ENCODE measurements around the gene CNN3.

Gene CNN3

DNA sequence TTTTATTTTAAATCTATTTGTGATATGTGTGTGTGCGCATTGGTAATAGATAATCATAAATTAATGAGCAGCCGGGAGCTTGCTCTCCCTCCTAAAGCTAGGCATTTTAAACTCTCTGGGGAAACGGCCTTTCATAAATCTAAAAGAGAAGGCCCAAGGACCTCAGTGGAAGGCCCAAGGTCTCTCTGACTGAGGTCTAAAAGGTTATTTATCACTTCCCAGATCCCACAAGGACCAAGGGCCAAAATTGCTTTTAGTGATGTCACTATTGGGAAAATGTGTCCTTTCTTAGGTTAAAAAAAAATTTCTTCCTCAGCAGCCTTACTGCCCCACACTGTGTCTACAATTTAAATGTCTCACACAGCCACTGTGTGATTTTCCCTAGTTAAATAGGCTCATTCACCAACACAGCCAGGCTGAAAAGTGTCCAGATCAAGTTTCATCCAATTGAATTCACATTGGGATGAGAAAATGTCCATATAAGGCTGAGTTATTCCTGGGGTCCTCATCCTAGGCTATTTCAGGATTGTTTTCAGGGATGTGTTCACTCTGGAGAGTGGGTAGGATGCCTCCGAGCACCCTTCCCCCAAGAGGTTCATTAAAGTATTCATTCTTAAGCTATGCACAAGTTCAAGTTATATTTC, 60.6 kb downstream of the CNN3 start:
- H3K36me3 Mint-ChIP-seq (ENCODE audit: insufficient read depth) = no peaks in the 10 kb centered on the region
- no peaks in the 10 kb centered on the region for H3K27me3 Mint-ChIP-seq
- no peak overlapping the region for H3K27ac Mint-ChIP-seq (ENCODE audit: low read depth)
- no peak overlapping the region for H3K4me3 Mint-ChIP-seq
- no peaks in the 10 kb centered on the region for H3K4me1 Mint-ChIP-seq
- DNase-seq (ENCODE audit: low spot score in 2 of 2) (no peak), ATAC-seq (replicated peaks; ENCODE audit: extremely low read depth, poor library complexity, severe bottlenecking) (no peak)
- H3K9me3 Mint-ChIP-seq = no peaks in the 10 kb centered on the region

DNA sequence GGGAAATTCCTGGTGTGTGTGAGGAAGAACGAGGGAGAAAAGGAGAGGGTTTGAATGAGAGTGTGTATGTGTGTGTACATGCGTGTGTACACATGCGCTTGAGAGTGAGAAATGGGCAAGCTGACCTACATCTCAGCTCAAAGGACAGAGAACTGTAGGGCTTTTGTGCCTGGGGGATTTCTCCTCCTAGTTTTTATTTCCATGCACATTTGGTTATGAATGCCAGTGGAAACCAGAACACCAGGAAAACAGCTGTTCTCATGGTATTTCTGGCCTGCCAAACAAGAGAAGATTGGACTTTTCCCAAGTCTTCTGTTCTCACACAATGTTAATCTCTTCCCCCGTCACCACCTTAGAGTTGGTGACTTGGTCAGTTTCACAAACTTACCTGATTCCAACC, 61.5 kb downstream of the CNN3 start:
- Mint-ChIP-seq H3K27me3 (peaks cover 8% of the 10 kb centered on the region), H3K4me3 (no peak overlapping the region), H3K4me1 (no peaks in the 10 kb centered on the region), H3K9me3 (no peaks in the 10 kb centered on the region), H3K27ac (ENCODE audit: low read depth) (no peak overlapping the region), H3K36me3 (ENCODE audit: insufficient read depth) (no peaks in the 10 kb centered on the region)
- DNase-seq (ENCODE audit: low spot score in 2 of 2) = no peak
- ATAC-seq (replicated peaks; ENCODE audit: extremely low read depth, poor library complexity, severe bottlenecking) = no peak

DNA sequence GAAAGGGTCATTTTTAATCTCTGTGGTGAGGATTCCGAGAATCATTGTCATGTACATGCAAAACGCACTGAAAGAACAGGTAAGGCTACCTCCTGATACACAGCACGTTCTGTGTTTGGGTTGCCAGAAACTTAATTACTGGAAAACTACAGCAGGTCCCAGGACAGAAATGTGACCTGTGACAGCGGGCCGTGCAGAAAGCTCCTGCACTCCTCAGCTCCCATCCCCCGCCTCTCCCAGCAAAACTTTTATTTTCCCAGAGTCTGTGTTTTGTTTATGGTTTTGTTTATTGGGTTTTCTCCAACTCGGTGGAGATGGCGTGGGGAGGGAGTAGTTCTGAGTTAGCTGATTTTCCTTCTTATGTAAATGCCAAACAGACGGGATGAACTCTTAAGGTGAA, 62.1 kb downstream of the CNN3 start:
- Mint-ChIP-seq H3K27me3 (peaks cover 14% of the 10 kb centered on the region), H3K27ac (ENCODE audit: low read depth) (no peak overlapping the region), H3K36me3 (ENCODE audit: insufficient read depth) (no peaks in the 10 kb centered on the region), H3K4me1 (no peaks in the 10 kb centered on the region), H3K9me3 (no peaks in the 10 kb centered on the region), H3K4me3 (no peak overlapping the region)
- no peak for DNase-seq (ENCODE audit: low spot score in 2 of 2)
- ATAC-seq (replicated peaks; ENCODE audit: extremely low read depth, poor library complexity, severe bottlenecking) = no peak

DNA sequence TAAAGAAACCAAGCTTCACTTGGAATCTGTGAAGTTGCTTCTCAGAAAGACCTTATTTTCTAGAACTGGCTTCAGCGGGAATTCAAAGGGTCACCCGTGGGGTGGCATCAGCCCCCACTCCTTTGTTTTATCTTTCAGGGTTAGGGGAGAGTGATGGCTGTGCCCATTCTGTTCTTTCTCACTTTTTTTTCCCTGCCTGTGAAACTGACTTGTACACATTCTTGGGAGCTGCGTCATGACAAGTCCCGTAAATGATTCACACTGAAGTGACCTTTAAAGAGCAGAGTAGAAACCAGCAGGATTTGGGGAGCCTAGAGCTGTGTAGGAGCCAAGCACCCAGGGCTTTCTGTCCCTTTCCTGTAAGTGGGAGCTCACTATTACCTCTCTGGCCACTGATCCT, 63.0 kb downstream of the CNN3 start:
- Mint-ChIP-seq H3K27ac (ENCODE audit: low read depth) (no peak overlapping the region), H3K4me3 (no peak overlapping the region), H3K27me3 (peaks cover 23% of the 10 kb centered on the region), H3K4me1 (no peaks in the 10 kb centered on the region), H3K9me3 (no peaks in the 10 kb centered on the region), H3K36me3 (ENCODE audit: insufficient read depth) (no peaks in the 10 kb centered on the region)
- ATAC-seq (replicated peaks; ENCODE audit: extremely low read depth, poor library complexity, severe bottlenecking) (no peak), DNase-seq (ENCODE audit: low spot score in 2 of 2) (no peak)

DNA sequence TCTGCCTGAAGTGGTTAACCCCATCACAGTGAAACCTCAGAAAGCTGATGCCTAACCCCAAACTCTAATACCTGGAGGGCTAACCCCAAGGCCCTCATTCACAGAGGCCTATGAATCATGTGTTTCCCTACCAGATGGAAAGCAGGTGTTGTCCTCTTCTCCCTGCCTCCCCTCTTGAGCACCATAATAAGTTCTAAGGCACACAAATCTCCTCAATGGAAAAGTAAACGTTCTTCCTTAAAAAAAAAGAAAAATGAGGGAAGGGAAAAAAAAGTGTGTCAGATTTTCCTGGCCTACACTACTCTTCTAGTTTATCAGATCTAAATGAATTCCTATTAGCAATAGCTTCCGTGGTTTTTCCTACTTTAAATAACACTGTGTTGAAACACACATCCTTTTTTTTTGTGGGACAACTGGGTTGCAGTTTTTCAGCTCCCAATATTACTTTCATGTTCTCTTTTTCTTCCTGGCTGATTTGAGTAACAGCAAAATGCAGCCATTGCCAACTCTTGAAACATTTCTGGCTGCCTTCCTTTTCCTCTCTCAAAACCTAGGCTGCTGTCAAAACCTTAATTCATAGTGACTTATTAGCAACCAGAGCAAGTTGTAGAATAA, 63.5 kb downstream of the CNN3 start:
- peaks cover 28% of the 10 kb centered on the region for H3K27me3 Mint-ChIP-seq
- no peak for ATAC-seq (replicated peaks; ENCODE audit: extremely low read depth, poor library complexity, severe bottlenecking)
- DNase-seq (ENCODE audit: low spot score in 2 of 2) = no peak

DNA sequence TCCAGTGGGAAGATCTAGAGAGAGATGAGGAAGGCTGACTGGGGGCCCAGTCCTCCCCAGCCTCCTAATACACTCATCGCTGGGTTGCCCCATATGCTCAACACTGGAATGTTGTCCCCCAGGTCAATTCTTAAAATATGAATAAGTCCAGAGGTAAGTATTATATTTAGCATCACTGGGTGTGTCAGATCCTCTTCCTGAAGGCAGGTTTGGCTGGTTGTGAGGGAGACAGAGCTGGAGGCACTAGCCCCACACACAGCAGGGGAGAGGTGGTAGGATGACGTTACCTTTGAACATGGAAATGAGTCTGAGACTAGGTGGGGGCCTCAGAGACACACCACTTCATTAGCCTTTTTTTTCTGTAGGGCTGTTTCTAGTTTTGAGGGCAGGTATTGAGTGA, 64.2 kb downstream of the CNN3 start:
- DNase-seq (ENCODE audit: low spot score in 2 of 2) = no peak
- Mint-ChIP-seq H3K4me1 (no peaks in the 10 kb centered on the region), H3K27me3 (peaks cover 30% of the 10 kb centered on the region), H3K27ac (ENCODE audit: low read depth) (no peak overlapping the region), H3K4me3 (no peak overlapping the region), H3K36me3 (ENCODE audit: insufficient read depth) (no peaks in the 10 kb centered on the region), H3K9me3 (no peaks in the 10 kb centered on the region)
- no peak for ATAC-seq (replicated peaks; ENCODE audit: extremely low read depth, poor library complexity, severe bottlenecking)

More for the DNA sequence above, 63.5 kb downstream of the CNN3 start:
- no peaks in the 10 kb centered on the region for H3K36me3 Mint-ChIP-seq (ENCODE audit: insufficient read depth)
- no peak overlapping the region for H3K27ac Mint-ChIP-seq (ENCODE audit: low read depth)
- no peaks in the 10 kb centered on the region for H3K4me1 Mint-ChIP-seq
- no peak overlapping the region for H3K4me3 Mint-ChIP-seq
- no peaks in the 10 kb centered on the region for H3K9me3 Mint-ChIP-seq

DNA sequence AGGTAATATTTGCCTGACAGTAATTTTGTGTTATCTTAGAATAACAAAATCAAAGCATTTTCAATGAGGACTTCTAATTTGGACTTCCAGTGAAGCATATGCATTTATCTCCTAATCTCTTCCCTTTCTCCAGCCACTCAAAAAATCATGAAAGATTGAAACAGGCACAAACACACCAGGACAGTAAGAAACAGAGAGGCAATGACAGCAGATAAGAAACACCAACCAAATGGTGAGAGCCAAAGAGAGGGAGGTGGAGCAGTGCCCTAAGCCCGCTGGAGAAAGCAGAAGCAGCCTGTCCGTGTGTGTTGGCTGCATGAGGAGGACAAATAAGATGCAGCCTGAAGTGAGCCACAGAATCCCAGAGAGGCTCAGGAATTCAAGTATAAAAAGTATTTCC, 67.7 kb downstream of the CNN3 start:
- Mint-ChIP-seq H3K27ac (ENCODE audit: low read depth) (no peak overlapping the region), H3K36me3 (ENCODE audit: insufficient read depth) (no peaks in the 10 kb centered on the region), H3K9me3 (no peaks in the 10 kb centered on the region), H3K27me3 (peaks cover 30% of the 10 kb centered on the region), H3K4me3 (no peak overlapping the region), H3K4me1 (no peaks in the 10 kb centered on the region)
- ATAC-seq (replicated peaks; ENCODE audit: extremely low read depth, poor library complexity, severe bottlenecking) (no peak), DNase-seq (ENCODE audit: low spot score in 2 of 2) (no peak)

DNA sequence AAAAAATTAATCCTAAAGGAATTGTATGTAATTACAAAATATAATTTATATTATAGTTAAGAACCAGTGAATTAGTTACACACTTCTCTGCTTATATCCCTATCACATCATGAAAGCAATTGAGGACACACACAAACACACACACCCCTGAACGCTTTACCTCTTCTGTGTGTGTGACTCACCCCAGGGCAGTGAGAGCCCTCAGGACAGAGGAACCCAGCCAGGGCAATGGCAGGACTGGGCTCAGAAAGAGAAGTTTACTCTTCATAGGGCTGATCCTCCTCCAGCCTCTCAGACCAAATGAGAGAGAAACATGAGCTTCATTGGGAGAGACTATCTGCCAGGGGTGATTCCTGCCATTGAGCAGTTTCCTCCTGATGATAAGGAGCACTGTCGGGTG, 68.6 kb downstream of the CNN3 start:
- Mint-ChIP-seq H3K9me3 (no peaks in the 10 kb centered on the region), H3K36me3 (ENCODE audit: insufficient read depth) (no peaks in the 10 kb centered on the region), H3K27ac (ENCODE audit: low read depth) (no peak overlapping the region), H3K27me3 (peaks cover 30% of the 10 kb centered on the region), H3K4me1 (no peaks in the 10 kb centered on the region), H3K4me3 (no peak overlapping the region)
- DNase-seq (ENCODE audit: low spot score in 2 of 2) (no peak), ATAC-seq (replicated peaks; ENCODE audit: extremely low read depth, poor library complexity, severe bottlenecking) (no peak)

DNA sequence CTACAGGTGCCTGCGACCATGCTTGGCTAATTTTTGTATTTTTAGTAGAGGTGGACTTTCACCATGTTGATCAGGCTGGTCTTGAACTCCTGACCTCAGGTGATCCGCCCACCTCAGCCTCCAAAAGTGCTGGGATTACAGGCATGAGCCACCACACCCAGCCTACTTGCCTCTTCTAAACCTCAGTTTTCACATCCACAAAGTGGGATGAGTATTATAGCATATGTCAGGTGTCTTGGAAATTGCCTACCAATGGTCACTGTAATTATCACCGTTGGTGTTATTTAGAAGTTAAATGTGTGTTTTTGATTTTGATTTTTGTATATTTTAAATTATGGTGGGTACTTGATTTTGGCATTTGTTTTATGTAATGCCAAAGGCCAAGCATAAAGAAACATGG, 70.0 kb downstream of the CNN3 start:
- Mint-ChIP-seq H3K9me3 (no peaks in the 10 kb centered on the region), H3K27me3 (peaks cover 30% of the 10 kb centered on the region), H3K27ac (ENCODE audit: low read depth) (no peak overlapping the region), H3K4me1 (no peaks in the 10 kb centered on the region), H3K4me3 (no peak overlapping the region), H3K36me3 (ENCODE audit: insufficient read depth) (no peaks in the 10 kb centered on the region)
- ATAC-seq (replicated peaks; ENCODE audit: extremely low read depth, poor library complexity, severe bottlenecking) (no peak), DNase-seq (ENCODE audit: low spot score in 2 of 2) (no peak)

DNA sequence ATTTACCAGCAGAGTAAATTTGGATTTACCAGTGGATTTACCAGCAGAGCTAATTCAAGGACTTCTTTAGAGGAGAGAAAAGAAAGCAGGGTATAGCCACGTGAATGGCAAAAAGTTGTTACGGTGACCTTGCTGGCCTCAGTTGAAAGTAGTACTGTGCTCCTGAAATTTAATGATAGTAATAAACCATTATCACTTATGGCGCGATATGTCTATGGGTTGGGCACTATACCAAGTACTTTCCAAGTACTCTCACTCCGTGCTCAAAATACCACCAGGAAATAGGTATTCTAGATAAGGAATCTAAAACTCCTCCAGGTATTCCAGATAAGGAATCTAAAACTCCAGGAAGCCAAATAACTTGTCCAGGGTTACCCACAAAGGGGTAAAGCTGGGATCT, 70.9 kb downstream of the CNN3 start:
- H3K4me1 Mint-ChIP-seq = no peaks in the 10 kb centered on the region
- no peak overlapping the region for H3K4me3 Mint-ChIP-seq
- no peaks in the 10 kb centered on the region for H3K36me3 Mint-ChIP-seq (ENCODE audit: insufficient read depth)
- peaks cover 28% of the 10 kb centered on the region for H3K27me3 Mint-ChIP-seq
- H3K27ac Mint-ChIP-seq (ENCODE audit: low read depth) = no peak overlapping the region
- DNase-seq (ENCODE audit: low spot score in 2 of 2) (no peak), ATAC-seq (replicated peaks; ENCODE audit: extremely low read depth, poor library complexity, severe bottlenecking) (no peak)
- no peaks in the 10 kb centered on the region for H3K9me3 Mint-ChIP-seq

DNA sequence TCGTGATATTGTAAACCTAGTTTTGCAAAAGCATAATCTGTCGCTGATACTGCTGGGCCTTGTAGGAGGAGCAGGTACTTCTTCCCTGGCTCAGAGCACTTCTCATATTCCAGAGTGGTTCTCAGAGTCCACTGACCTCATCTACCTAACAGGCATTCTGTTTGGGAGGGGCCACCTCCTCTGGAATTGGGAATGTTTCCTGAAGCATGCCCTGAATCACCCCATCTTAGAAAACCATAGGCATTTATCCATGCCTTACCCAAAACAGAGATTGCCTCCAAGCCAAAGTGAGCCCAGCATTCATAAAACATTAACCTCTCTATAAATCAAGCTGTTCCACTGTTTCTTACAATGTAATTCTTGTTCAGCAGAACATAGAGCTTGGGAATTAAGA, 71.6 kb downstream of the CNN3 start:
- H3K4me3 Mint-ChIP-seq = no peak overlapping the region
- H3K4me1 Mint-ChIP-seq = no peaks in the 10 kb centered on the region
- ATAC-seq (replicated peaks; ENCODE audit: extremely low read depth, poor library complexity, severe bottlenecking) (no peak), DNase-seq (ENCODE audit: low spot score in 2 of 2) (no peak)
- H3K27ac Mint-ChIP-seq (ENCODE audit: low read depth) = no peak overlapping the region
- peaks cover 21% of the 10 kb centered on the region for H3K27me3 Mint-ChIP-seq
- H3K36me3 Mint-ChIP-seq (ENCODE audit: insufficient read depth) = no peaks in the 10 kb centered on the region
- H3K9me3 Mint-ChIP-seq = no peaks in the 10 kb centered on the region

DNA sequence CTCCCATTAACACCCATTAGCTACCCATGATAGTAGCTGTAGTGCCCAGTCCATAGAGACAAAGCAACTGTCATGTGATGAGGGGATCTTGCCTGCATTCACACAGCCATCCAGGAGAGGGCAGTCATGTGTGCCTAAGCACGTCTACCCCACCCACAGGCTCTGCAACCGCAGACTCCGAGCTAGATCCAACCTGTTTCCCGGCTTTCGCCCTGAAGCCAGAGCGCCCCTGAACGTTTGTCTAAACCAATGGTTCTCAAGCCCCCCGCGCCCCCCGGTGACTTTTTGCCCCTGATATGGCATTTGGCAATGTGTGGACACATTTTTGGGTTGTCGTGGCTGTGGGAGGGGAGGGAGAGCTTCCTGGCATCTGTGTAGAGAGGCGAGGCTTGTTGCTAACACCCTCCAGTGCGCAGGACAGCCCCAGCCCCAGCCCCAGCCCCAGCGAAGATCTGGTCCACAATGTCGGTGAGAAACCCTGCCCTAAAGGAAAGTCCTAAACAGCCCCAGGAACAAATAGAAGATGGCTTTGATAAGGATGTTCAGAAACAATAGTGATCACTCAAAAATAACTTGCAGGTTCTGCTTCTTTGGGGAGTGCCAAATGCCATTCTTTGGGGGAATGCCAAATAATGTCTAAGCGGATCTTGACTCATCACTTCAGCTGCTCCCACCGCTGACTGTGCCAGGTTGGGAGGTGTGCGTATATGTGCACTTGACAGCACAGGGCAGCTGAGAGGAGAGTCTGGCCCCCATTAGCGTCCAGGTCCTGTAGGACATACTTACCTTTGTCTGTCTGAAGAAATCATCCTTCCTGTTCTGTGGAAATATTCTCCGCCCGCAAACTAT, 72.2 kb downstream of the CNN3 start:
- ATAC-seq (replicated peaks; ENCODE audit: extremely low read depth, poor library complexity, severe bottlenecking) = peak; percentile 90
- peaks cover 15% of the 10 kb centered on the region for H3K27me3 Mint-ChIP-seq
- peak; percentile 50 to 55 for DNase-seq (ENCODE audit: low spot score in 2 of 2)
- no peak overlapping the region for H3K4me3 Mint-ChIP-seq
- H3K9me3 Mint-ChIP-seq = no peaks in the 10 kb centered on the region
- H3K27ac Mint-ChIP-seq (ENCODE audit: low read depth) = no peak overlapping the region
- no peaks in the 10 kb centered on the region for H3K36me3 Mint-ChIP-seq (ENCODE audit: insufficient read depth)
- H3K4me1 Mint-ChIP-seq = no peaks in the 10 kb centered on the region

DNA sequence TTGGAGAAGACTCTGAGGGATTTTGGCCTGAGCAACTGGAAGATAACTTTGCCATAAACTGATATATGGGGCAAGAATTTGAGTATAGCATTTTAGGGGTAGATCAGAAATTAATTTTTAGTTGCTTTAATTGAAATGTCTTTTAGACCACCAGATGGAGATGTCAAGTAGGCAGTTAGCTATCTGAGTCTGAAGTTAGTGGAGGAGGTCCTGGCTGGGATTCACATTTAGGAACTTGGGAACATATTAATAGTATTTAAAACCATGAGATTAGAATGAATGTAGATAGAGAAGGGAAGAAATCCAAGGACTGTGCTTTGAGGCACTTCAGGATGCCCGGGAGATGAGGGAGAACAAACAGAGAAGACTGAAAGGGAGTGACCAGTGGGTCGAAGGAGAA, 74.1 kb downstream of the CNN3 start:
- DNase-seq (ENCODE audit: low spot score in 2 of 2) (no peak), ATAC-seq (replicated peaks; ENCODE audit: extremely low read depth, poor library complexity, severe bottlenecking) (no peak)
- no peaks in the 10 kb centered on the region for H3K4me1 Mint-ChIP-seq
- no peak overlapping the region for H3K4me3 Mint-ChIP-seq
- no peaks in the 10 kb centered on the region for H3K36me3 Mint-ChIP-seq (ENCODE audit: insufficient read depth)
- no peaks in the 10 kb centered on the region for H3K9me3 Mint-ChIP-seq
- peaks cover 8% of the 10 kb centered on the region for H3K27me3 Mint-ChIP-seq
- no peak overlapping the region for H3K27ac Mint-ChIP-seq (ENCODE audit: low read depth)

Data from central memory CD8-positive, alpha-beta T cell (primary cell).